Tibial nerve (tissue), 4 donors: ENCODE results near the gene TLR5. TPM values are rescaled to one million over a fixed set of nuclear protein-coding genes. Genes with fewer than 3 reads are reported as not detected.

ENCODE experiments used
- DNase-seq, 2 donors: peaks; one replicate each; pipeline ENCODE4 v3.0.0-alpha.2; 2019; ENCODE audit warnings: low spot score in 2 of 2
- H3K27ac ChIP-seq, 4 donors: fragments of 200-600 bp; sonication (generic) in 3 of 4; one replicate each; pipeline ENCODE4 v1.5.1; 2017 to 2019; ENCODE audit warnings: mild to moderate bottlenecking in 1 of 4
- H3K27me3 ChIP-seq, 2 donors: fragments of 200-600 bp; sonication (generic) in 1 of 2; one replicate each; pipeline versions ENCODE4 v1.5.1 to v1.6.0; 2017 to 2019
- H3K36me3 ChIP-seq, 3 donors: fragments of 200-600 bp; sonication (generic); one replicate each; pipeline ENCODE4 v1.5.1; 2018 to 2019
- H3K4me1 ChIP-seq, 4 donors: fragments of 200-600 bp; sonication (generic) in 3 of 4; one replicate each; pipeline ENCODE4 v1.5.1; 2017 to 2019
- H3K4me3 ChIP-seq, 4 donors: fragments of 200-600 bp; sonication (generic) in 3 of 4; one replicate each; pipeline ENCODE4 v1.5.1; 2017 to 2019; ENCODE audit warnings: mild to moderate bottlenecking in 1 of 4, moderate library complexity in 1 of 4
- H3K9me3 ChIP-seq, 4 donors: fragments of 200-600 bp; sonication (generic) in 3 of 4; one replicate each; pipeline ENCODE4 v1.5.1; 2017 to 2019
- CTCF ChIP-seq, 5 experiments: fragments of 200-600 bp in 3 of 5; fragments of 450-650 bp in 2 of 5; sonication (generic) in 3 of 5; IDR thresholded peaks; one replicate each; pipeline ENCODE4 v1.5.1; 2016 to 2019; ENCODE audit warnings: antibody characterized with exemption in 5 of 5, mild to moderate bottlenecking in 3 of 5, moderate library complexity in 2 of 5
- EP300 ChIP-seq, 2 donors: sonication (generic); formaldehyde crosslinking; IDR thresholded peaks; one replicate each; pipeline ENCODE4 v1.6.1; 2017; ENCODE audit warnings: antibody characterized with exemption in 2 of 2, mild to moderate bottlenecking in 1 of 2
- POLR2A ChIP-seq, 2 donors: fragments of 450-650 bp; IDR thresholded peaks; one replicate each; pipeline ENCODE4 v1.6.1; 2017; ENCODE audit warnings: antibody characterized with exemption in 2 of 2, mild to moderate bottlenecking in 2 of 2, moderate library complexity in 2 of 2
- WGBS, 2 donors: methylation state at CpG; one replicate each; pipeline ENCODE4 v1.1.5; 2018; 5-methylcytosine and 5-hydroxymethylcytosine counted together
- total RNA-seq, 4 donors: library from RNA; depleted of rRNA; stranded (reverse); fragments of >200 nt; gene quantifications; one replicate each; pipeline ENCODE4 v1.1.0, GENCODE V29; 2016

Gene TLR5
- total RNA-seq, 4 donors from 2014 or later: 3.7 to 19.2 (median 12.4) TPM

DNA sequence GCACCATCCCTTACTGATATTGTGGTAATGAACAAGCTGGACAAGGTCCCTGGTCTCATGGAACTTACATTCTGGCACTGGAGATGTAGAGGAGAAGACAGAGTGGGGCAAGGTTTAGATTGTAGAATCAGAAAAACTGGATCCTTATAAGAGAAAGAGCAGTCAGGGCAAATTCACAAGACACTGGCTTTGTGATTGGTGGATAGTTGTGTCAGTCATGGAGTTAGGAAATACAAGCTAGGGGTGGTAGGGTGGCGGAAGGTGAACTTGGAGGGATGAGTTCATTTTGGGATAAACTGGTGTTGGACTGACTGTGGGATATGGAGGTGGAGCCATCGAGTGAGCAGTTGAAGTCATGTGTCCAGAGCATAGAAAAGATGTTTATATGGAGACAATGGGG lies 3.7 kb upstream of the TLR5 start:
- Histone ChIP-seq H3K36me3 (no peaks in the 10 kb centered on the region), H3K9me3 (peaks cover 0 to 5% (median 0%) of the 10 kb centered on the region in 4 donors), H3K4me1 (peaks cover 0 to 25% (median 12%) of the 10 kb centered on the region in 4 donors), H3K4me3 (no peak overlapping the region), H3K27ac (no peak overlapping the region), H3K27me3 (no peaks in the 10 kb centered on the region)
- 86 to 94% methylated on average over 2 of the region's 2 CpGs for WGBS, 2 donors
- TF ChIP-seq CTCF (IDR thresholded peaks at IDR 0.05) (no peak), POLR2A (IDR thresholded peaks at IDR 0.05) (no peak), EP300 (IDR thresholded peaks at IDR 0.05) (no peak)
- no peak for DNase-seq

DNA sequence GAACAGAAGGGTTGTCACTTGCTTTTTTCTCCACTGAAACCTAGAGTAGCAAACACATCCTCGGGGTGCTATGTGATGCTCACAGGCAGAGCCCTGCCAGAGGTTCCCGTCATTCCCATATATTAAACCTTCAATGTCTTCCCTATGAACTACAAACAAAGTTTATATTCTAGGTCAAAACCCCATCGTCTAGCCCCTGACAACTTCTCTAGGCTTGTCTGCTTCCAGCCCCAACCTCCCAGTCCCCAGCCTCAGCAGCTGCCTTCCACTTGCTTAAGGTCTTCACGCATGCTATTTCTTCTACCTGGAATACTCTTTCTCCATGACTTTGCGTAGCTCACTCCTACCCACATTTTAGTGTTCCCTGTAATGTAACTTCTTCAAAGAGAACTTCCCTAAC lies 1.9 kb upstream of the TLR5 start:
- 79 to 81% methylated on average over 5 of the region's 5 CpGs for WGBS, 2 donors
- Histone ChIP-seq H3K4me3 (no peak overlapping the region), H3K27me3 (no peaks in the 10 kb centered on the region), H3K4me1 (peaks cover 0 to 38% (median 19%) of the 10 kb centered on the region in 4 donors), H3K36me3 (no peaks in the 10 kb centered on the region), H3K9me3 (peaks cover 0 to 5% (median 0%) of the 10 kb centered on the region in 4 donors), H3K27ac (no peak overlapping the region)
- TF ChIP-seq POLR2A (IDR thresholded peaks at IDR 0.05): no peak
- no peak for TF ChIP-seq EP300 (IDR thresholded peaks at IDR 0.05)
- TF ChIP-seq CTCF (IDR thresholded peaks at IDR 0.05): no peak
- no peak for DNase-seq

DNA sequence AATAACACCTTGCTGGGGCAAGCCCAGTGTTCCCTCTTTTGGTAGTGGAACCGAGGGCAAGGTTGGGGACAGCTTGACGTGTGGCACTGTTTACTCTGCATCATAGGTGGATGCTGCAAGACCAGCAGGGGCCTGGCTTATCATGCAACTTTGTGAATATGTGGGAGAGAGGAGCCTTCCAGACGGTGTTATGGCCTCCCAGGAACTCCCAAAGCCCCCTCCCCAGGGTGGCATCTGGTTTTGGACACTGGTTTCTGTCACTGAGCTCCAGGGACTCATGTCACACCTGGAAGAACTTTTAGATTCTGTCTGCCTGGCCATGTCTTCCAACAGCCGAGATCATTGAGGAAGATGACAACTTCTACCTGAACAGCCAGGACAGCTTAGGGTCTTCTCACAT lies 1.4 kb upstream of the TLR5 start:
- no peak for DNase-seq
- H3K36me3 ChIP-seq: no peaks in the 10 kb centered on the region
- TF ChIP-seq CTCF (IDR thresholded peaks at IDR 0.05): no peak
- no peak for TF ChIP-seq POLR2A (IDR thresholded peaks at IDR 0.05)
- TF ChIP-seq EP300 (IDR thresholded peaks at IDR 0.05): no peak
- H3K9me3 ChIP-seq: peaks cover 0 to 5% (median 0%) of the 10 kb centered on the region in 4 donors
- no peaks in the 10 kb centered on the region for H3K27me3 ChIP-seq
- peaks cover 0 to 38% (median 19%) of the 10 kb centered on the region in 4 donors for H3K4me1 ChIP-seq
- H3K27ac ChIP-seq: peak overlapping the region in 1 of 4 donors; percentile 83
- 94 to 100% methylated on average over 3 to 4 of the region's 4 CpGs for WGBS, 2 donors
- H3K4me3 ChIP-seq: peak overlapping the region in 1 of 4 donors; percentile 85

DNA sequence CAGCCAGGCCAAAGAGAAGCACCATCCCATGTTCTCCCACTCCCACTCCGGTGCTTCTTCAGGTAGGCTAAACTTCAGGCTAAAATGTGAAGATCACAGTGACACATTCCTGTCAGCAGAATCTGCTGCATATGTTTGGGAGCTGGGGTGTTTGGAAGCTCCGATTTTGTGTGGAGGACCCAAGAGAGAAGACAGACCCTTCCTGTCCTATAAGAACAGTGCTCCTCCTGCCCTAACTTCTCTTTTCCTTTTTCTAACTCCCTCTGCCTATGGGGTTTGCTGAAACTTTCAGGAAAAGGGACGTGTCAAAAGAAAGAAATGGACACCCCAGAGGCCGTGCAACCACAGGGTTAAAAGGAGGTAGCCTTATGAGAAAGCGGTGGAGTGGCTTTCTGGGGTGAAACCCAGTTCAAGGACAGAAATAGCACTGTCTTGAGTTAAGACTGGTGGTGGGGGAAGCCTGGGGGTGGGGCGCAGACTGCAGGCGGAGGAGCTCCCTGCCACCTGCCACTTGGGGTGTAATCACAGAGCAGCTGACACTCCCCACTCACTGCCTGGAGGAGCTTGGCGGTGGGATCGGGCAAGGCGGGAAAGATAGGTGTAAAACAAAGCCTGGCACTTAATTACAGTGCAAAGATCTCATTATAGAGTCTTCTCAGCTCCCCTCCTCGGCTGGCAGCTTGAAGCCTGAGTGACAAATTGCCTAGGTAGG lies 645 bp upstream of the TLR5 start:
- Histone ChIP-seq H3K9me3 (peaks cover 0 to 5% (median 0%) of the 10 kb centered on the region in 4 donors), H3K36me3 (no peaks in the 10 kb centered on the region), H3K27me3 (no peaks in the 10 kb centered on the region), H3K4me3 (peak overlapping the region; percentile 50 to 85 (median 70)), H3K4me1 (peaks cover 0 to 38% (median 19%) of the 10 kb centered on the region in 4 donors), H3K27ac (peak overlapping the region; percentile 50 to 83 (median 72))
- TF ChIP-seq POLR2A (IDR thresholded peaks at IDR 0.05) (no peak), EP300 (IDR thresholded peaks at IDR 0.05) (no peak), CTCF (IDR thresholded peaks at IDR 0.05) (no peak)
- no peak for DNase-seq
- WGBS, 2 donors: 49 to 52% methylated on average over 11 of the region's 11 CpGs

DNA sequence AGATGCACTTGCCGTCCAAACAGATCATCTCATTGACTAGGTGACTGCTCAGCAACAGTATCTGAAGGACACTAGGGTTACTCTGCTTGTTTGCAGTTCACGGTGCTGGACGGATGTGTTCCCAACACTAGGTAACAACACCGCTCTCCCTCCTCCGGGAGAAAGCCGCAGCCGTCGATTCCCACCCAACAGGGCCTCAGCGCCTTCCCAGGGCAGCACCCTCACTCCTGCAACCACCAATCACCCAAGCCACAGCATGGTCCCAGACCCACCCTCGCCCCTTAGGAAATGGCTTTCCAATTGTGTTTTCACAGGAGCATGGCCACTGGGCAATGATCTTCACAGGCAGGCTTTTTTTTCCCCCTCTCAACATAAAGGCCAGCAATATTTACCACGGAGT lies 779 bp downstream of the TLR5 start:
- H3K4me1 ChIP-seq: peaks cover 0 to 47% (median 19%) of the 10 kb centered on the region in 4 donors
- H3K4me3 ChIP-seq: peak overlapping the region in 3 of 4 donors; percentile 70 to 85 (median 71)
- TF ChIP-seq CTCF (IDR thresholded peaks at IDR 0.05): no peak
- no peak for TF ChIP-seq EP300 (IDR thresholded peaks at IDR 0.05)
- TF ChIP-seq POLR2A (IDR thresholded peaks at IDR 0.05): no peak

More for the DNA sequence above, 779 bp downstream of the TLR5 start:
- Histone ChIP-seq H3K27me3 (no peaks in the 10 kb centered on the region), H3K36me3 (no peaks in the 10 kb centered on the region), H3K9me3 (peaks cover 0 to 1% (median 0%) of the 10 kb centered on the region in 4 donors), H3K27ac (peak overlapping the region; percentile 50 to 83 (median 72))
- DNase-seq: no peak
- 77 to 82% methylated on average over 11 of the region's 11 CpGs for WGBS, 2 donors
